HG03575 (cell line): Measurements from ENCODE around the gene TOP1.

ENCODE experiments used
- ATAC-seq: cut with Tn5 transposase; IDR thresholded peaks from one replicate; pipeline ENCODE4 v1.9.1; 2021; ENCODE audit not compliant: unreplicated experiment, insufficient number of reproducible peaks, low FRiP score; ENCODE audit errors: extremely low read depth

The TOP1 gene

GRCh38 chr20:41151134-41151869 is 122.7 kb downstream of the TOP1 start:
- ATAC-seq, result no peak

- no peak for ATAC-seq
Measured at GRCh38 chr20:41152108-41152757, 123.6 kb downstream of the TOP1 start.

- no peak for ATAC-seq
Measured at GRCh38 chr20:41154436-41155176, 126.0 kb downstream of the TOP1 start.

GRCh38 chr20:41155261-41155660 is 126.6 kb downstream of the TOP1 start:
- ATAC-seq, result no peak

GRCh38 chr20:41158082-41158625 is 129.5 kb downstream of the TOP1 start:
- no peak for ATAC-seq

GRCh38 chr20:41159547-41159946 is 130.9 kb downstream of the TOP1 start:
- no peak for ATAC-seq

GRCh38 chr20:41160686-41161085 is 132.1 kb downstream of the TOP1 start:
- no peak for ATAC-seq

- no peak for ATAC-seq
Measured at GRCh38 chr20:41161886-41162285, 133.3 kb downstream of the TOP1 start.

GRCh38 chr20:41162396-41162795 is 133.8 kb downstream of the TOP1 start:
- ATAC-seq, result no peak

- ATAC-seq, result no peak
Measured at GRCh38 chr20:41163821-41164220, 135.2 kb downstream of the TOP1 start.

- ATAC-seq, result no peak
Measured at GRCh38 chr20:41165001-41165882, 136.6 kb downstream of the TOP1 start.

GRCh38 chr20:41166201-41167117 is 137.8 kb downstream of the TOP1 start:
- no peak for ATAC-seq

- no peak for ATAC-seq
Measured at GRCh38 chr20:41167118-41167470, 138.5 kb downstream of the TOP1 start.

- ATAC-seq, result no peak
Measured at GRCh38 chr20:41167481-41168253, 139.0 kb downstream of the TOP1 start.

GRCh38 chr20:41168281-41169161 is 139.9 kb downstream of the TOP1 start:
- ATAC-seq, result no peak

GRCh38 chr20:41169162-41169690 is 140.6 kb downstream of the TOP1 start:
- ATAC-seq, result no peak
